LNCAP (cell line): ENCODE data around the gene KLHL40.

Experiments
- CTCF ChIP-seq: fragments of 450-650 bp; IDR thresholded peaks from 2 replicates; pipeline ENCODE4 v1.5.1; 2017; ENCODE audit warnings: mild to moderate bottlenecking

KLHL40 gene

GRCh38 chr3:42678447-42678846 lies 6.9 kb upstream of the KLHL40 start:
- no peak for TF ChIP-seq CTCF

- no peak for TF ChIP-seq CTCF
Observed at GRCh38 chr3:42680271-42680670, 5.1 kb upstream of the KLHL40 start.

GRCh38 chr3:42680806-42681205 lies 4.5 kb upstream of the KLHL40 start:
- TF ChIP-seq CTCF, result no peak

GRCh38 chr3:42681361-42682038 lies 3.8 kb upstream of the KLHL40 start:
- no peak for TF ChIP-seq CTCF

- TF ChIP-seq CTCF, result no peak
Observed at GRCh38 chr3:42682301-42683070, 2.9 kb upstream of the KLHL40 start.

- TF ChIP-seq CTCF, result no peak
Observed at GRCh38 chr3:42683875-42684598, 1.3 kb upstream of the KLHL40 start.

GRCh38 chr3:42684632-42685362 lies 540 bp upstream of the KLHL40 start:
- no peak for TF ChIP-seq CTCF
